Measurements from ENCODE around the gene PNKD. TPM values are rescaled to one million over a fixed set of nuclear protein-coding genes. Genes with fewer than 3 reads are reported as not detected.
"Not testable (repeated sequence)": the region's sequence is repeated elsewhere in the genome, so short reads cannot be mapped to it uniquely, and the experiment has no call there.

PNKD gene
- total and polyA plus RNA-seq, 4 donors, result 45.7 to 101 (median 84.4) TPM

DNA sequence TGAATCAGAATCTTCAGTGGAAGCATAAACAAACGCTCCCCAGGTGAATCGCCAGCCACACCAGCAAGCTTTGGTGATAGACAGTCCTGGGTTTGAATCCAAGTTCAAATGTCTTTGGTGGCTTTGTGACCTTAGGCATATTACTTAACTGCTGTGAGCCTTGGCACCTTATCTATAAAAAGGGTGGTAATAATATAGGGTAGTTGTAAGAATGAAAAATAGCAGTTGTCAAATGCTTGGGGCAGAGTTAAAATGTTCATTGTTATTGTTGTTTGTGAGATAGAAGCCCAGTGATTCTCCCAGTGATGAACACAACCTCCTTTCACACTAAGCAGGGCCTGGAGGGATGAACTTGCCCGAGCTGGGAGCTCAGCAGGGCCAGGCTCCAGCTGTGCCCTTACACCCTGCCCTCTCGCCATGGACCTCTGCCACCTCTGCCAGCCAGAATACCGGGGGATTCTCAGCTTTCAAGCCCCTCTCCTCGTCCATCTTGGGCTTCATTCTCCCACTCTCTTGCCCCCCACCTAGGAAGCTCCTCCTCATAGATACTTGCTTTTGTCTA is 28.1 kb downstream of the PNKD start:
- Histone ChIP-seq H3K4me1 (ENCODE audit: control insufficient read depth, insufficient read depth, low read length) (peaks cover 3% of the 10 kb centered on the region), H3K4me3 (ENCODE audit: low read depth, low read length) (no peak overlapping the region), H3K36me3 (ENCODE audit: control insufficient read depth, insufficient read depth, low read length) (no peaks in the 10 kb centered on the region), H3K27ac (ENCODE audit: low read depth, low read length) (no peak overlapping the region), H3K9me3 (ENCODE audit: control insufficient read depth, insufficient read depth, low read length) (no peaks in the 10 kb centered on the region), H3K27me3 (ENCODE audit: control insufficient read depth, insufficient read depth, low read length) (no peaks in the 10 kb centered on the region)
- WGBS (ENCODE audit: insufficient coverage), result 71% methylated on average over 6 of the region's 6 CpGs
- DNase-seq (ENCODE audit: low read depth in 4 of 6, low spot score in 6 of 6), result no peak

GRCh38 chr2:218300141-218300540 is 29.8 kb downstream of the PNKD start:
- Histone ChIP-seq H3K27me3 (ENCODE audit: control insufficient read depth, insufficient read depth, low read length) (no peaks in the 10 kb centered on the region), H3K27ac (ENCODE audit: low read depth, low read length) (no peak overlapping the region), H3K4me1 (ENCODE audit: control insufficient read depth, insufficient read depth, low read length) (peaks cover 3% of the 10 kb centered on the region), H3K36me3 (ENCODE audit: control insufficient read depth, insufficient read depth, low read length) (no peaks in the 10 kb centered on the region), H3K4me3 (ENCODE audit: low read depth, low read length) (no peak overlapping the region), H3K9me3 (ENCODE audit: control insufficient read depth, insufficient read depth, low read length) (no peaks in the 10 kb centered on the region)
- WGBS (ENCODE audit: insufficient coverage), result 73% methylated on average over 3 of the region's 4 CpGs
- no peak for DNase-seq (ENCODE audit: low read depth in 4 of 6, low spot score in 6 of 6)

GRCh38 chr2:218301176-218301819 is 31.0 kb downstream of the PNKD start:
- no peaks in the 10 kb centered on the region for H3K36me3 ChIP-seq (ENCODE audit: control insufficient read depth, insufficient read depth, low read length)
- no peaks in the 10 kb centered on the region for H3K27me3 ChIP-seq (ENCODE audit: control insufficient read depth, insufficient read depth, low read length)
- WGBS (ENCODE audit: insufficient coverage), result 5% methylated on average over 8 of the region's 9 CpGs
- peak in 5 of 6 donors; percentile 57 to 94 (median 73) for DNase-seq (ENCODE audit: low read depth in 4 of 6, low spot score in 6 of 6)
- H3K4me1 ChIP-seq (ENCODE audit: control insufficient read depth, insufficient read depth, low read length), result peaks cover 3% of the 10 kb centered on the region
- no peak overlapping the region for H3K27ac ChIP-seq (ENCODE audit: low read depth, low read length)
- H3K9me3 ChIP-seq (ENCODE audit: control insufficient read depth, insufficient read depth, low read length), result no peaks in the 10 kb centered on the region
- no peak overlapping the region for H3K4me3 ChIP-seq (ENCODE audit: low read depth, low read length)

GRCh38 chr2:218305383-218305782 is 35.1 kb downstream of the PNKD start:
- Histone ChIP-seq H3K9me3 (ENCODE audit: control insufficient read depth, insufficient read depth, low read length) (no peaks in the 10 kb centered on the region), H3K4me1 (ENCODE audit: control insufficient read depth, insufficient read depth, low read length) (peaks cover 3% of the 10 kb centered on the region), H3K27ac (ENCODE audit: low read depth, low read length) (no peak overlapping the region), H3K36me3 (ENCODE audit: control insufficient read depth, insufficient read depth, low read length) (no peaks in the 10 kb centered on the region), H3K27me3 (ENCODE audit: control insufficient read depth, insufficient read depth, low read length) (no peaks in the 10 kb centered on the region), H3K4me3 (ENCODE audit: low read depth, low read length) (no peak overlapping the region)
- no peak for DNase-seq (ENCODE audit: low read depth in 4 of 6, low spot score in 6 of 6)
- WGBS (ENCODE audit: insufficient coverage), result 92% methylated on average over 2 of the region's 5 CpGs

GRCh38 chr2:218306184-218306920 is 36.0 kb downstream of the PNKD start:
- WGBS (ENCODE audit: insufficient coverage), result 86% methylated on average over 5 of the region's 9 CpGs

DNA sequence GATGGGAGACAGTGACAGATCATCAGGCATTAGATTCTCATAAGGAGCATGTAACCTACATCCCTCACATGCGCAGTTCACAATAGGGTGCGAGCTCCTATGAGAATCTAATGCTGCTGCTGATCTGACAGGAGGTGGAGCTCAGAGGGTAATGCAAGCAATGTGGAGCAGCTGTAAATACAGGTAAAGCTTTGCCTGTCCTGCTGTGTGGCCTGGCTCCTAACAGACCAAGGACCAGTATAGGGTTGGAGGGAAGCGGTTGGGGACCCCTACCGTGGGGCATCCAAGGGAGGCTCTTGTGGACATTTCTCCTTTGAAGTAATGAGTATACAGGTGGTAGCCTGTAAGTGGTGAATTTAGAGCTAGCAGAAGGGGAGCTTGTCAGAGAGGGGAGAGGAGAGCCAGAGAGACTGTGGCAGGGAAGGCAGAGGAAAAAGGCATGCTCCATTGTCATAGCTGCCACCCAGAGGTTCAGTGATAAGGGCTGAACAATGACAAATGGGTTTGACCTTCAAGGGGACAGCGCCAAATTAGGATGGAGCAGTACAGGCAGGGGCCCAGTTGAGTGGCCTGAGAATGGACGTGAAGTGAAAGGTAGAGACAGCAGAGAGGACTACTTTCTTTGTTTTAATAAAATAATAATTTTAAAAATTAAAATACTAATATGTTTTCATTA is 37.2 kb downstream of the PNKD start:
- H3K27ac ChIP-seq (ENCODE audit: low read depth, low read length), result no peak overlapping the region
- no peak overlapping the region for H3K4me3 ChIP-seq (ENCODE audit: low read depth, low read length)
- no peak for DNase-seq (ENCODE audit: low read depth in 4 of 6, low spot score in 6 of 6)
- WGBS (ENCODE audit: insufficient coverage), result 64% methylated on average over 3 of the region's 6 CpGs
- no peaks in the 10 kb centered on the region for H3K36me3 ChIP-seq (ENCODE audit: control insufficient read depth, insufficient read depth, low read length)
- H3K9me3 ChIP-seq (ENCODE audit: control insufficient read depth, insufficient read depth, low read length), result no peaks in the 10 kb centered on the region
- H3K27me3 ChIP-seq (ENCODE audit: control insufficient read depth, insufficient read depth, low read length), result no peaks in the 10 kb centered on the region
- no peaks in the 10 kb centered on the region for H3K4me1 ChIP-seq (ENCODE audit: control insufficient read depth, insufficient read depth, low read length)

More at GRCh38 chr2:218306184-218306920, 36.0 kb downstream of the PNKD start:
- H3K9me3 ChIP-seq (ENCODE audit: control insufficient read depth, insufficient read depth, low read length), result no peaks in the 10 kb centered on the region
- no peak overlapping the region for H3K4me3 ChIP-seq (ENCODE audit: low read depth, low read length)
- H3K27ac ChIP-seq (ENCODE audit: low read depth, low read length), result no peak overlapping the region
- H3K4me1 ChIP-seq (ENCODE audit: control insufficient read depth, insufficient read depth, low read length), result peaks cover 2% of the 10 kb centered on the region
- no peaks in the 10 kb centered on the region for H3K36me3 ChIP-seq (ENCODE audit: control insufficient read depth, insufficient read depth, low read length)
- H3K27me3 ChIP-seq (ENCODE audit: control insufficient read depth, insufficient read depth, low read length), result no peaks in the 10 kb centered on the region
- DNase-seq (ENCODE audit: low read depth in 4 of 6, low spot score in 6 of 6), result no peak

- Histone ChIP-seq H3K9me3 (ENCODE audit: control insufficient read depth, insufficient read depth, low read length) (no peaks in the 10 kb centered on the region), H3K4me3 (ENCODE audit: low read depth, low read length) (no peak overlapping the region), H3K4me1 (ENCODE audit: control insufficient read depth, insufficient read depth, low read length) (no peaks in the 10 kb centered on the region), H3K27me3 (ENCODE audit: control insufficient read depth, insufficient read depth, low read length) (no peaks in the 10 kb centered on the region), H3K27ac (ENCODE audit: low read depth, low read length) (no peak overlapping the region), H3K36me3 (ENCODE audit: control insufficient read depth, insufficient read depth, low read length) (no peaks in the 10 kb centered on the region)
- 79% methylated on average over 2 of the region's 11 CpGs for WGBS (ENCODE audit: insufficient coverage)
- no peak for DNase-seq (ENCODE audit: low read depth in 4 of 6, low spot score in 6 of 6)
Measured at GRCh38 chr2:218310853-218311540, 40.7 kb downstream of the PNKD start.

DNA sequence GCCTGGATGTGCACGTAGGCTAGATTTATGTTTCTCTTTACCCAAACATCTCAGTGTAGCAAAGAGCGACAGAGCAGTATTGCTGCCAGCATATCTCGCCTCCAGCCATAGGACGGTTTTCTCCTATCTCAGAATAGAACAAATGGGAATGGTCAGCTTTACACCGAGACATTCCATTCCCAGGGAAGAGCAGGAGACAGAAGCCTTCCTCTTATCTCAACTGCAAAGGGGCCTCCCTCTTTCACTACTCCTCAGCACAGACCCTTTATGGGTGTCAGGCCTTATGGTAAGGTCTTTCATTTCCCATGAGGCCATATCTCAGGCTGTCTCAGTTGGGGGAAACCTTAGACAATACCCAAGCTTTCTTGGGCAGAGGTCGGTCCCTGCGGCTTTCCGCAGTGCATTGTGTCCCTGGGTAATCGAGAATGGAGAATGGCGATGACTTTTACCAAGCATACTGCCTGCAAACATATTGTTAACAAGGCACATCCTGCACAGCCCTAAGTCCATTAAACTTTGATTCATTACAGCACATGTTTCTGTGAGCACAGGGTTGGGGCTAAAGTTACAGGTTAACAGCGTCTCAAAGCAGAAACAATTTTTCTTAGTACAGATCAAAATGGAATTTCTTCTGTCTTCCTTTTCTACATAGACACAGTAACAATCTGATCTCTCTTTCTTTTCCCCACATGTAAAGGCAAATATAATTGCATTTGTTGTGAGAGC is 41.4 kb downstream of the PNKD start:
- not testable (repeated sequence) for H3K4me1 ChIP-seq (ENCODE audit: control insufficient read depth, insufficient read depth, low read length); H3K27ac ChIP-seq (ENCODE audit: low read depth, low read length); H3K4me3 ChIP-seq (ENCODE audit: low read depth, low read length); H3K9me3 ChIP-seq (ENCODE audit: control insufficient read depth, insufficient read depth, low read length); H3K27me3 ChIP-seq (ENCODE audit: control insufficient read depth, insufficient read depth, low read length); H3K36me3 ChIP-seq (ENCODE audit: control insufficient read depth, insufficient read depth, low read length)
- no CpG with 5 or more reads among the region's 11 CpGs for WGBS (ENCODE audit: insufficient coverage)
- DNase-seq (ENCODE audit: low read depth in 4 of 6, low spot score in 6 of 6), result peak in 1 of 6 donors; percentile 19

DNA sequence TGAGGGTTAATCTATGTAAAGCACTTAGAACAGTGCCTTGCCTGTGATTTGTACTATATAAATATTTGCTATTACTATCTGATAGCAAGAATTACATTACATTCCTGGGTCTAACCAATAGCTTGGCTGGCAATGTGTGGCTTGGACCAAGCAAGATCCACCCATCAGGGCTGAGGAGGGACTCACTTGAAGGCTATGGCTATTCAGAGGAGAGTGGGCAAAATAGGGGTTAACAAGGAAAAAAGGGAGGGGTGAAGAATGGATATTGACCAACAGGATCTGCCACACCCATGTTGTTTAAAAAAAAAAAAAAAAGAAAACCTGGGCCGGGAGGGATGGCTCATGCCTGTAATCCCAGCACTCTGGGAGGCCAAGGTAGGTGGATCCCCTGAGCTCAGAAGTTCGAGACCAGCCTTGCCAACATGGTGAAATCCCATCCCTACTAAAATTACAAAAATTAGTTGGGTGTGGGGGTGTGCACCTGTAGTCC is 42.0 kb downstream of the PNKD start:
- DNase-seq (ENCODE audit: low read depth in 4 of 6, low spot score in 6 of 6), result no peak
- no peak overlapping the region for H3K27ac ChIP-seq (ENCODE audit: low read depth, low read length)
- no peaks in the 10 kb centered on the region for H3K4me1 ChIP-seq (ENCODE audit: control insufficient read depth, insufficient read depth, low read length)
- no peaks in the 10 kb centered on the region for H3K27me3 ChIP-seq (ENCODE audit: control insufficient read depth, insufficient read depth, low read length)
- WGBS (ENCODE audit: insufficient coverage), result no CpG with 5 or more reads among the region's 2 CpGs
- no peaks in the 10 kb centered on the region for H3K9me3 ChIP-seq (ENCODE audit: control insufficient read depth, insufficient read depth, low read length)
- H3K4me3 ChIP-seq (ENCODE audit: low read depth, low read length), result no peak overlapping the region
- no peaks in the 10 kb centered on the region for H3K36me3 ChIP-seq (ENCODE audit: control insufficient read depth, insufficient read depth, low read length)
